HEK293 (cell line): ENCODE measurements around the gene CTSZ.

Experiments used
- CTCF ChIA-PET: fragments of 350-600 bp; formaldehyde crosslinking; extraction: SDS; loops from one replicate; lab custom pipeline; 2021; ENCODE audit warnings: antibody characterized with exemption; lab: Yijun Ruan, JAX
- POLR2A ChIA-PET: fragments of 300-600 bp; formaldehyde crosslinking; extraction: SDS; loops from one replicate; lab custom pipeline; 2020; ENCODE audit warnings: antibody characterized with exemption, inconsistent platforms; lab: Yijun Ruan, JAX
- H3K27ac ChIP-seq: fragments of 200-500 bp; sonication (Bioruptor generic); 2 replicates; pipeline ENCODE4 v1.5.1; 2014; ENCODE audit warnings: low read depth, low read length, control low read depth, inconsistent platforms; ENCODE audit errors: extremely low read depth
- H3K36me3 ChIP-seq, 2 experiments: fragments of 200-500 bp in 1 of 2; sonication (Bioruptor generic) in 1 of 2; 1 replicate in 1 of 2; 2 replicates in 1 of 2; pipeline ENCODE4 v1.5.1; 2014 to 2017; ENCODE audit warnings: inconsistent platforms in 2 of 2, low read length in 2 of 2; ENCODE audit not compliant: control insufficient read depth in 2 of 2, insufficient read depth in 1 of 2
- H3K4me1 ChIP-seq: fragments of 200-500 bp; sonication (Bioruptor generic); 2 replicates; pipeline ENCODE4 v1.5.1; 2014; ENCODE audit warnings: mild to moderate bottlenecking, low read length, inconsistent platforms; ENCODE audit not compliant: control insufficient read depth, insufficient read depth
- H3K4me3 ChIP-seq: 2 replicates; pipeline ENCODE4 v1.5.1; 2011; ENCODE audit warnings: low read depth, mild to moderate bottlenecking, control low read depth, low read length, moderate library complexity
- H3K9me3 ChIP-seq: fragments of 200-500 bp; sonication (Bioruptor generic); 2 replicates; pipeline ENCODE4 v1.5.1; 2014; ENCODE audit warnings: low read depth, low read length, inconsistent platforms; ENCODE audit not compliant: control insufficient read depth, insufficient read depth
- GLIS1 ChIP-seq: fragments of 450-650 bp; formaldehyde crosslinking; IDR thresholded peaks from 2 replicates; pipeline ENCODE4 v1.5.1; 2016; ENCODE audit warnings: missing biosample characterization, missing genetic modification characterization
- MZF1 ChIP-seq: fragments of 450-650 bp; formaldehyde crosslinking; IDR thresholded peaks from 2 replicates; pipeline ENCODE4 v1.5.1; 2017; ENCODE audit warnings: missing biosample characterization, missing genetic modification characterization, borderline replicate concordance
- RBAK ChIP-seq: fragments of 450-650 bp; formaldehyde crosslinking; IDR thresholded peaks from 2 replicates; pipeline ENCODE4 v1.5.1; 2016; ENCODE audit warnings: missing biosample characterization, missing genetic modification characterization
- SALL2 ChIP-seq: fragments of 450-650 bp; formaldehyde crosslinking; IDR thresholded peaks from 2 replicates; pipeline ENCODE4 v1.5.0; 2017; ENCODE audit warnings: missing biosample characterization, mild to moderate bottlenecking, missing genetic modification characterization, borderline replicate concordance
- ZBTB20 ChIP-seq: fragments of 450-650 bp; formaldehyde crosslinking; IDR thresholded peaks from 2 replicates; pipeline ENCODE4 v1.5.1; 2016; ENCODE audit warnings: missing biosample characterization, missing genetic modification characterization
- ZBTB48 ChIP-seq: fragments of 450-650 bp; formaldehyde crosslinking; IDR thresholded peaks from 2 replicates; pipeline ENCODE4 v1.5.1; 2016; ENCODE audit warnings: missing biosample characterization, missing genetic modification characterization
- ZFP3 ChIP-seq: fragments of 450-650 bp; formaldehyde crosslinking; IDR thresholded peaks from 2 replicates; pipeline ENCODE4 v1.5.1; 2016; ENCODE audit warnings: low read depth, missing biosample characterization, missing genetic modification characterization
- ZFP69B ChIP-seq: fragments of 450-650 bp; formaldehyde crosslinking; IDR thresholded peaks from 2 replicates; pipeline ENCODE4 v1.5.1; 2016; ENCODE audit warnings: missing biosample characterization, missing genetic modification characterization
- ZNF112 ChIP-seq: fragments of 450-650 bp; formaldehyde crosslinking; IDR thresholded peaks from 2 replicates; pipeline ENCODE4 v1.5.0; 2017; ENCODE audit warnings: missing biosample characterization, missing genetic modification characterization
- ZNF146 ChIP-seq: fragments of 450-650 bp; formaldehyde crosslinking; IDR thresholded peaks from 2 replicates; pipeline ENCODE4 v1.5.1; 2016; ENCODE audit warnings: missing biosample characterization, missing genetic modification characterization
- ZNF148 ChIP-seq: fragments of 450-650 bp; formaldehyde crosslinking; IDR thresholded peaks from 2 replicates; pipeline ENCODE4 v1.5.0; 2017; ENCODE audit warnings: missing biosample characterization, missing genetic modification characterization, borderline replicate concordance
- ZNF184 ChIP-seq: fragments of 450-650 bp; IDR thresholded peaks from 2 replicates; pipeline ENCODE4 v1.5.1; 2018; ENCODE audit warnings: missing biosample characterization, mild to moderate bottlenecking, missing genetic modification characterization
- ZNF221 ChIP-seq: fragments of 450-650 bp; formaldehyde crosslinking; IDR thresholded peaks from 2 replicates; pipeline ENCODE4 v1.5.1; 2017; ENCODE audit warnings: missing biosample characterization, missing genetic modification characterization, borderline replicate concordance
- ZNF223 ChIP-seq: fragments of 450-650 bp; formaldehyde crosslinking; IDR thresholded peaks from 2 replicates; pipeline ENCODE4 v1.5.1; 2016; ENCODE audit warnings: missing biosample characterization, missing genetic modification characterization
- ZNF239 ChIP-seq: fragments of 450-650 bp; formaldehyde crosslinking; IDR thresholded peaks from 2 replicates; pipeline ENCODE4 v1.5.1; 2016; ENCODE audit warnings: missing biosample characterization, missing genetic modification characterization
- ZNF311 ChIP-seq: fragments of 450-650 bp; formaldehyde crosslinking; IDR thresholded peaks from 2 replicates; pipeline ENCODE4 v1.5.1; 2017; ENCODE audit warnings: missing biosample characterization, missing genetic modification characterization, borderline replicate concordance
- ZNF324 ChIP-seq: fragments of 450-650 bp; formaldehyde crosslinking; IDR thresholded peaks from 2 replicates; pipeline ENCODE4 v1.5.1; 2016; ENCODE audit warnings: missing biosample characterization, missing genetic modification characterization
- ZNF335 ChIP-seq: fragments of 450-650 bp; formaldehyde crosslinking; conservative IDR thresholded peaks from 2 replicates; pipeline ENCODE4 v1.5.1; 2016; ENCODE audit warnings: missing biosample characterization, missing genetic modification characterization
- ZNF341 ChIP-seq: fragments of 450-650 bp; formaldehyde crosslinking; IDR thresholded peaks from 2 replicates; pipeline ENCODE4; 2016; ENCODE audit warnings: low read depth, missing biosample characterization, missing genetic modification characterization
- ZNF350 ChIP-seq: fragments of 450-650 bp; formaldehyde crosslinking; IDR thresholded peaks from 2 replicates; pipeline ENCODE4 v1.5.0; 2017; ENCODE audit warnings: missing biosample characterization, mild to moderate bottlenecking, missing genetic modification characterization
- ZNF354C ChIP-seq: fragments of 450-650 bp; formaldehyde crosslinking; IDR thresholded peaks from 2 replicates; pipeline ENCODE4 v1.5.1; 2016; ENCODE audit warnings: missing biosample characterization, missing genetic modification characterization, low read depth, borderline replicate concordance
- ZNF433 ChIP-seq: fragments of 450-650 bp; formaldehyde crosslinking; IDR thresholded peaks from 2 replicates; pipeline ENCODE4 v1.5.1; 2016; ENCODE audit warnings: missing biosample characterization, missing genetic modification characterization, low read depth
- ZNF585B ChIP-seq: fragments of 450-650 bp; formaldehyde crosslinking; IDR thresholded peaks from 2 replicates; pipeline ENCODE4 v1.5.1; 2016; ENCODE audit warnings: missing biosample characterization, missing genetic modification characterization
- ZNF629 ChIP-seq: fragments of 450-650 bp; formaldehyde crosslinking; IDR thresholded peaks from 2 replicates; pipeline ENCODE4 v1.5.1; 2017; ENCODE audit warnings: missing biosample characterization, missing genetic modification characterization
- ZNF692 ChIP-seq: fragments of 450-650 bp; formaldehyde crosslinking; IDR thresholded peaks from 2 replicates; pipeline ENCODE4 v1.5.1; 2016; ENCODE audit warnings: missing biosample characterization, missing genetic modification characterization
- ZNF785 ChIP-seq: fragments of 450-650 bp; formaldehyde crosslinking; IDR thresholded peaks from 2 replicates; pipeline ENCODE4 v1.5.1; 2016; ENCODE audit warnings: missing biosample characterization, missing genetic modification characterization
- ZNF843 ChIP-seq: fragments of 450-650 bp; formaldehyde crosslinking; IDR thresholded peaks from 2 replicates; pipeline ENCODE4 v1.5.1; 2016; ENCODE audit warnings: missing biosample characterization, missing genetic modification characterization
- ZSCAN16 ChIP-seq: fragments of 450-650 bp; formaldehyde crosslinking; IDR thresholded peaks from 2 replicates; pipeline ENCODE4 v1.5.1; 2016; ENCODE audit warnings: missing biosample characterization, missing genetic modification characterization
- ZXDB ChIP-seq: fragments of 450-650 bp; formaldehyde crosslinking; IDR thresholded peaks from 2 replicates; pipeline ENCODE4 v1.5.1; 2016; ENCODE audit warnings: missing biosample characterization, missing genetic modification characterization
- TF ChIP-seq, protein P1 (sequence below): fragments of 450-650 bp; formaldehyde crosslinking; IDR thresholded peaks from 2 replicates; pipeline ENCODE4 v1.5.1; 2016; ENCODE audit warnings: missing biosample characterization, missing genetic modification characterization

The CTSZ gene

DNA sequence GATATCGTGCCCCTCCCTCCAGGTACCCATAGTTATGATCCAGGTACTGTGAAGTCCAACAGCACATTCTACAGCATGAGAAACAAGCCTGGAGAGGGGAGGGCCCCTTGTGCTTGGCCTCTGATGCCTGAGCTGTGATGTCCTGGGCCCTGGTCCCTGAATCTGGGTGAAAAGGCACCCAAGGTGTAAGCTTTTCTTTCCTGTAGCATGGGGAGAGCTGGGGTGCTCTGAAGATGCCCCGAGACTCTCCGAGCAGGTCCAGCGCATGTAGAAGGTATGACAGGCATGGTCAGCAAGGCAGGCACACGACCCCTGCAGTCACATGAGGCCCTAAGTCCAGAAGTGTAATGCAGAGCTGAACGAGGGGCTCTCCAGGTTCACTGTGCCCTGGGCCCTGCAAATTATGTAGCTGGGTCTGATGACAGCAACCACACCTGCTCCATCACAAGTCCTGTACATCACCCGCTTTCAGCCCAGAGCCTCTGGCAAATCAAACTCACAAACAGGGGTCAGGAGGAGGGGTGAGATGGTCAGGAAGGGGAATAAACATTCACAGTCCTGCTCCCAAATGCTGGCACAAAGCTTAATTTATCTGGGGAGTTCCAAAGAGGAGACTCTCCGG is 1.8 kb upstream of the CTSZ start (continued):
- TF ChIP-seq ZNF350 (tag by site-specific recombination) (no peak), ZBTB48 (tag by site-specific recombination) (no peak), ZNF221 (tag by site-specific recombination) (no peak), ZFP3 (no peak), ZNF223 (tag by site-specific recombination) (no peak)

DNA sequence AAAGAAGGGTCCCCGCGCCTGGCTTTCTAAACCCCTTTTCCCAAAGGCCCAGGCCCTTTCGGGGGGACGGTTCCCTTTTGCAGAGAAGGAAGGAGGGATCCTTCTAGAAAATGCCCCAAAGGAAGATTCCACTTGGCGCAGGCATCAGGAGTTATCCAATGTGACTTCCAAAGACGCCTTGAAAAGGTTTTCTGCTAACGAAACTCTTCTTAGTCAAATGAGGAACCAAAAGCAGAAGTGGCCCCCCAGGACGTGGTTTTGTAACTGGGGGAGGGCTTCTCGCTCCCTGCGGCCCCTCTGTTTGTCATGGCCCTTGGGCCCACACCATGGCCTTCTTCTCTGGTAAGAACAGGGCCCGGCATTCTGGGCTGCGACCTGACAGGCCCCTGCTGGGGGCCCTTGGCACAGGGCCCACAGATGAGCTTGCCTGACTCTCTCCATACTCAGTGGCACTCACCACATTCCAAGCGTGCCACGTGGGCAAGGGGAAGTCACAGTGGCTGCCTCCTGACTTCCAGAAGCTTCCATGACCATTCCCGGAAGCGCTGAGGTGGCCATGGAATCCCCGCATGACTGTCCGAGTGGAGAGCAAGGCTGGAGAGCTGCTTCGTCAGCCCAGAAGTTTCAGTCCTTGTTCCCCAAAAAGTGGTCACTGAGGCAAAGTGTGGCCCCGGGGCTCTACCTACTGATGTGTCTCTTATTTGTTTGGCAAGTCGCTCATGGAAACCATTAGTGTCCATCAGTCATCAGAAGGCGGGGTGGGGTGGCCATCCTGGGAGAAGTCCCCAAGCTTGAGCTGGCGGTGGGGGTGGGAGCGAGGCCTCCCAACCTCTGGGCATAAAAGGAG is 834 bp upstream of the CTSZ start:
- CTCF ChIA-PET = no interaction called here
- H3K27ac ChIP-seq = no peak overlapping the region

DNA sequence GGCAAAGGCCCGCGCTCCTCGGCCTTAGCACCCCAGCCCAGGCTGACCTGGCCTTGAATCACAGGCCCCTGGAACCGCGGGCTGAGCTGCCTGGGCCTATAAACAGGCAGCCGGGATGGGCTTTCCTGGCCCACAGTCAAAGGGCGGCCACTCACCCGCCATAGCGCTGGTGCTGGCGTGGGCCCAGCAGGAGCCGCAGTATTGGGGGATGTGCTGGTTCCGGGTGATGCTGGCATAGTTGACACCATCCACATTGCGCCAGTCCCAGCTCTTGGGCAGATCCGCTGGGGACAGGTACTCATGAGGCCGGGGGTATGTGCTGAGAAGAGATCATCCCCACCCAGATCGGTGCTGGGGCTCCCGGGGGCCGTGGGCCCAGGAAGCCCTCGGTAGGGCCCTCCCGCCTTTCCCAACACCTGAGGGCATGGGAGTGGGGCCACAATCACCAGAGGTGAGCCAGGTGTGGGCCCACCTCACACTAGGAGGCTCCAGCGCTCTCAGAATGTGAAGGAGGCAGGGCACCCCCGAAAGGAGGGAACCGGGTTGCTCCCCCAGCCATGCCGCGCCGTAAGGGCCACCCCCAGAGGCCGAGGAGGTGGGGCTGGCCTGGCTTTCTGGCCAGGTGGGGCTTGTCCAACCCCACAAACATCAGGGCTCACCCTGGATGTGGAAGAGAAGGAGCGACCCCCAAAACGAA is 739 bp downstream of the CTSZ start:
- POLR2A ChIA-PET = interaction anchor here (0.6 kb wide), 1 partner anchor 696 kb away, joined by 5 read pairs; no protein-coding TSS in a partner anchor
- CTCF ChIA-PET = interaction anchor here (0.7 kb wide), 1 partner anchor 26 kb away, joined by 3 read pairs; the partner anchor contains the start of gene ATP5F1E
- Histone ChIP-seq H3K36me3 (peaks cover 0 to 11% of the 10 kb centered on the region in 2 experiments; a peak in 1 of 3 replicates), H3K27ac (peak overlapping the region; percentile 86), H3K4me1 (peaks cover 5% of the 10 kb centered on the region; the same call in 1 of the 2 replicates), H3K9me3 (no peaks in the 10 kb centered on the region), H3K4me3 (peak overlapping the region; percentile 59)
- TF ChIP-seq ZNF785 (tag by site-specific recombination) = no peak
- no peak for TF ChIP-seq ZNF341 (tag by site-specific recombination)
- TF ChIP-seq, protein P1, sequence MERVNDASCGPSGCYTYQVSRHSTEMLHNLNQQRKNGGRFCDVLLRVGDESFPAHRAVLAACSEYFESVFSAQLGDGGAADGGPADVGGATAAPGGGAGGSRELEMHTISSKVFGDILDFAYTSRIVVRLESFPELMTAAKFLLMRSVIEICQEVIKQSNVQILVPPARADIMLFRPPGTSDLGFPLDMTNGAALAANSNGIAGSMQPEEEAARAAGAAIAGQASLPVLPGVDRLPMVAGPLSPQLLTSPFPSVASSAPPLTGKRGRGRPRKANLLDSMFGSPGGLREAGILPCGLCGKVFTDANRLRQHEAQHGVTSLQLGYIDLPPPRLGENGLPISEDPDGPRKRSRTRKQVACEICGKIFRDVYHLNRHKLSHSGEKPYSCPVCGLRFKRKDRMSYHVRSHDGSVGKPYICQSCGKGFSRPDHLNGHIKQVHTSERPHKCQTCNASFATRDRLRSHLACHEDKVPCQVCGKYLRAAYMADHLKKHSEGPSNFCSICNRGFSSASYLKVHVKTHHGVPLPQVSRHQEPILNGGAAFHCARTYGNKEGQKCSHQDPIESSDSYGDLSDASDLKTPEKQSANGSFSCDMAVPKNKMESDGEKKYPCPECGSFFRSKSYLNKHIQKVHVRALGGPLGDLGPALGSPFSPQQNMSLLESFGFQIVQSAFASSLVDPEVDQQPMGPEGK (tag by site-specific recombination) = peak; percentile 25; the same call in 1 of the 2 replicates
- TF ChIP-seq ZSCAN16 (tag by site-specific recombination) = no peak
- no peak for TF ChIP-seq ZNF324 (tag by site-specific recombination)
- TF ChIP-seq ZNF843 = no peak
- no peak for TF ChIP-seq ZBTB48 (tag by site-specific recombination)
- TF ChIP-seq ZFP3 = no peak
- no peak for TF ChIP-seq ZNF585B (tag by site-specific recombination)
- no peak for TF ChIP-seq ZNF311 (tag by site-specific recombination)
- no peak for TF ChIP-seq RBAK (tag by site-specific recombination)
- TF ChIP-seq GLIS1 (tag by site-specific recombination) = no peak
- TF ChIP-seq MZF1 (tag by site-specific recombination) = no peak
- peak; percentile 68 for TF ChIP-seq ZNF692 (tag by site-specific recombination)
- TF ChIP-seq ZNF148 = no peak
- no peak for TF ChIP-seq ZNF629 (tag by site-specific recombination)
- no peak for TF ChIP-seq ZNF184 (tag by site-specific recombination)
- no peak for TF ChIP-seq ZFP69B (tag by site-specific recombination)
- no peak for TF ChIP-seq ZNF433 (tag by site-specific recombination)
- TF ChIP-seq ZNF146 (tag by site-specific recombination) = no peak

More for the DNA sequence above, 834 bp upstream of the CTSZ start:
- no peak for TF ChIP-seq ZNF239 (tag by site-specific recombination)
- no peak for TF ChIP-seq SALL2 (tag by site-specific recombination)
- TF ChIP-seq ZBTB20 (tag by site-specific recombination) = no peak
- 0 out of 2 replicates have a peak, but pooled peaks have one; percentile 18 for TF ChIP-seq ZNF335
- no peak for TF ChIP-seq ZNF112
- no peak for TF ChIP-seq ZXDB (tag by site-specific recombination)
- no peak for TF ChIP-seq ZNF354C (tag by site-specific recombination)
- TF ChIP-seq, all 188 proteins: peak for 1
- peaks cover 0 to 8% of the 10 kb centered on the region in 2 experiments; a peak in 1 of 3 replicates for H3K36me3 ChIP-seq
- H3K9me3 ChIP-seq = no peaks in the 10 kb centered on the region
- POLR2A ChIA-PET = interaction anchor here (1.2 kb wide), 1 partner anchor 25 kb away, joined by 6 read pairs; the partner anchor contains the start of gene ATP5F1E
- H3K4me1 ChIP-seq = peaks cover 5% of the 10 kb centered on the region; the same call in 1 of the 2 replicates
- no peak overlapping the region for H3K4me3 ChIP-seq
